ENCODE results near the gene TTBK1. TPM values are rescaled to one million over a fixed set of nuclear protein-coding genes. Genes with fewer than 3 reads are reported as not detected.

The TTBK1 gene
- total and polyA plus RNA-seq, 10 of the 15 experiments (the other 5 are each of a cell fraction or from before 2014, with no cell fraction given) = 0.05 to 0.27 TPM; not detected in 8

GRCh38 chr6:43250992-43251373, 7.7 kb downstream of the TTBK1 start (continued):
- TF ChIP-seq PKNOX1 (IDR thresholded peaks at IDR 0.05) = peak; percentile 96
- no peak for TF ChIP-seq NKRF (conservative IDR thresholded peaks at IDR 0.05)
- TF ChIP-seq CHD2 (IDR thresholded peaks at IDR 0.05; ENCODE audit: borderline replicate concordance, low read depth, low read length) = no peak
- no peak for TF ChIP-seq LARP7 (IDR thresholded peaks at IDR 0.05)
- TF ChIP-seq NFYB (IDR thresholded peaks at IDR 0.05; ENCODE audit: insufficient read depth, low read depth, low read length) = no peak
- TF ChIP-seq, protein P1, sequence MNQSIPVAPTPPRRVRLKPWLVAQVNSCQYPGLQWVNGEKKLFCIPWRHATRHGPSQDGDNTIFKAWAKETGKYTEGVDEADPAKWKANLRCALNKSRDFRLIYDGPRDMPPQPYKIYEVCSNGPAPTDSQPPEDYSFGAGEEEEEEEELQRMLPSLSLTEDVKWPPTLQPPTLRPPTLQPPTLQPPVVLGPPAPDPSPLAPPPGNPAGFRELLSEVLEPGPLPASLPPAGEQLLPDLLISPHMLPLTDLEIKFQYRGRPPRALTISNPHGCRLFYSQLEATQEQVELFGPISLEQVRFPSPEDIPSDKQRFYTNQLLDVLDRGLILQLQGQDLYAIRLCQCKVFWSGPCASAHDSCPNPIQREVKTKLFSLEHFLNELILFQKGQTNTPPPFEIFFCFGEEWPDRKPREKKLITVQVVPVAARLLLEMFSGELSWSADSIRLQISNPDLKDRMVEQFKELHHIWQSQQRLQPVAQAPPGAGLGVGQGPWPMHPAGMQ (IDR thresholded peaks at IDR 0.05; ENCODE audit: borderline replicate concordance) = no peak
- TF ChIP-seq POLR2A (IDR thresholded peaks at IDR 0.05; ENCODE audit: low read depth, low read length) = no peak
- TF ChIP-seq IKZF2 (IDR thresholded peaks at IDR 0.05) = peak; percentile 45 to 54; a peak in 2 of 4 replicates
- TF ChIP-seq MEF2B (IDR thresholded peaks at IDR 0.05; ENCODE audit: partially characterized antibody, poor library complexity, severe bottlenecking) = no peak
- TF ChIP-seq, protein P2, sequence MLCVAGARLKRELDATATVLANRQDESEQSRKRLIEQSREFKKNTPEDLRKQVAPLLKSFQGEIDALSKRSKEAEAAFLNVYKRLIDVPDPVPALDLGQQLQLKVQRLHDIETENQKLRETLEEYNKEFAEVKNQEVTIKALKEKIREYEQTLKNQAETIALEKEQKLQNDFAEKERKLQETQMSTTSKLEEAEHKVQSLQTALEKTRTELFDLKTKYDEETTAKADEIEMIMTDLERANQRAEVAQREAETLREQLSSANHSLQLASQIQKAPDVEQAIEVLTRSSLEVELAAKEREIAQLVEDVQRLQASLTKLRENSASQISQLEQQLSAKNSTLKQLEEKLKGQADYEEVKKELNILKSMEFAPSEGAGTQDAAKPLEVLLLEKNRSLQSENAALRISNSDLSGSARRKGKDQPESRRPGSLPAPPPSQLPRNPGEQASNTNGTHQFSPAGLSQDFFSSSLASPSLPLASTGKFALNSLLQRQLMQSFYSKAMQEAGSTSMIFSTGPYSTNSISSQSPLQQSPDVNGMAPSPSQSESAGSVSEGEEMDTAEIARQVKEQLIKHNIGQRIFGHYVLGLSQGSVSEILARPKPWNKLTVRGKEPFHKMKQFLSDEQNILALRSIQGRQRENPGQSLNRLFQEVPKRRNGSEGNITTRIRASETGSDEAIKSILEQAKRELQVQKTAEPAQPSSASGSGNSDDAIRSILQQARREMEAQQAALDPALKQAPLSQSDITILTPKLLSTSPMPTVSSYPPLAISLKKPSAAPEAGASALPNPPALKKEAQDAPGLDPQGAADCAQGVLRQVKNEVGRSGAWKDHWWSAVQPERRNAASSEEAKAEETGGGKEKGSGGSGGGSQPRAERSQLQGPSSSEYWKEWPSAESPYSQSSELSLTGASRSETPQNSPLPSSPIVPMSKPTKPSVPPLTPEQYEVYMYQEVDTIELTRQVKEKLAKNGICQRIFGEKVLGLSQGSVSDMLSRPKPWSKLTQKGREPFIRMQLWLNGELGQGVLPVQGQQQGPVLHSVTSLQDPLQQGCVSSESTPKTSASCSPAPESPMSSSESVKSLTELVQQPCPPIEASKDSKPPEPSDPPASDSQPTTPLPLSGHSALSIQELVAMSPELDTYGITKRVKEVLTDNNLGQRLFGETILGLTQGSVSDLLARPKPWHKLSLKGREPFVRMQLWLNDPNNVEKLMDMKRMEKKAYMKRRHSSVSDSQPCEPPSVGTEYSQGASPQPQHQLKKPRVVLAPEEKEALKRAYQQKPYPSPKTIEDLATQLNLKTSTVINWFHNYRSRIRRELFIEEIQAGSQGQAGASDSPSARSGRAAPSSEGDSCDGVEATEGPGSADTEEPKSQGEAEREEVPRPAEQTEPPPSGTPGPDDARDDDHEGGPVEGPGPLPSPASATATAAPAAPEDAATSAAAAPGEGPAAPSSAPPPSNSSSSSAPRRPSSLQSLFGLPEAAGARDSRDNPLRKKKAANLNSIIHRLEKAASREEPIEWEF (IDR thresholded peaks at IDR 0.05; ENCODE audit: insufficient replicate concordance, low read depth, low read length) = no peak
- TF ChIP-seq, protein P3, sequence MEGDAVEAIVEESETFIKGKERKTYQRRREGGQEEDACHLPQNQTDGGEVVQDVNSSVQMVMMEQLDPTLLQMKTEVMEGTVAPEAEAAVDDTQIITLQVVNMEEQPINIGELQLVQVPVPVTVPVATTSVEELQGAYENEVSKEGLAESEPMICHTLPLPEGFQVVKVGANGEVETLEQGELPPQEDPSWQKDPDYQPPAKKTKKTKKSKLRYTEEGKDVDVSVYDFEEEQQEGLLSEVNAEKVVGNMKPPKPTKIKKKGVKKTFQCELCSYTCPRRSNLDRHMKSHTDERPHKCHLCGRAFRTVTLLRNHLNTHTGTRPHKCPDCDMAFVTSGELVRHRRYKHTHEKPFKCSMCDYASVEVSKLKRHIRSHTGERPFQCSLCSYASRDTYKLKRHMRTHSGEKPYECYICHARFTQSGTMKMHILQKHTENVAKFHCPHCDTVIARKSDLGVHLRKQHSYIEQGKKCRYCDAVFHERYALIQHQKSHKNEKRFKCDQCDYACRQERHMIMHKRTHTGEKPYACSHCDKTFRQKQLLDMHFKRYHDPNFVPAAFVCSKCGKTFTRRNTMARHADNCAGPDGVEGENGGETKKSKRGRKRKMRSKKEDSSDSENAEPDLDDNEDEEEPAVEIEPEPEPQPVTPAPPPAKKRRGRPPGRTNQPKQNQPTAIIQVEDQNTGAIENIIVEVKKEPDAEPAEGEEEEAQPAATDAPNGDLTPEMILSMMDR (IDR thresholded peaks at IDR 0.05 in 2 of 3, conservative IDR thresholded peaks at IDR 0.05 in 1 of 3; ENCODE audit: control insufficient read depth in 2 of 3, extremely low read depth in 1 of 3, insufficient read depth in 1 of 3, low read depth in 3 of 3, low read length in 3 of 3) = no peak
- TF ChIP-seq ESRRA (IDR thresholded peaks at IDR 0.05; ENCODE audit: low read length) = no peak
- no peak for TF ChIP-seq BCLAF1 (IDR thresholded peaks at IDR 0.05)

All from GM12878 (cell line).